Liver (tissue), 9 donors: Measurements from ENCODE around the gene SP100. TPM values are rescaled to one million over a fixed set of nuclear protein-coding genes. Genes with fewer than 3 reads are reported as not detected.
A peak's percentile ranks its signal among the peaks of the same experiment; 100 is the strongest.

Experiments used
- DNase-seq: peaks from one replicate; pipeline ENCODE4 v3.0.0-alpha.2; 2017; ENCODE audit warnings: low spot score
- H3K27ac ChIP-seq, 2 donors: one replicate each; pipeline ENCODE4 v1.7.0; 2013; ENCODE audit warnings: inconsistent platforms in 2 of 2, low read length in 2 of 2, control low read depth in 1 of 2, low read depth in 1 of 2, mild to moderate bottlenecking in 1 of 2
- H3K27me3 ChIP-seq, 4 donors: one replicate each; pipeline versions ENCODE4 v1.6.1 to v1.7.0; 2013; ENCODE audit warnings: low read length in 3 of 4, inconsistent platforms in 1 of 4, mild to moderate bottlenecking in 1 of 4, moderate library complexity in 1 of 4; ENCODE audit not compliant: control insufficient read depth in 4 of 4, insufficient read depth in 4 of 4
- H3K36me3 ChIP-seq, 4 donors: one replicate each; pipeline versions ENCODE4 v1.6.1 to v1.7.0; 2013; ENCODE audit warnings: low read length in 3 of 4, mild to moderate bottlenecking in 3 of 4, low read depth in 1 of 4, moderate library complexity in 1 of 4; ENCODE audit not compliant: control insufficient read depth in 4 of 4, insufficient read depth in 3 of 4
- H3K4me1 ChIP-seq, 4 donors: one replicate each; pipeline versions ENCODE4 v1.6.1 to v1.7.0; 2013; ENCODE audit warnings: low read length in 3 of 4, mild to moderate bottlenecking in 3 of 4, moderate library complexity in 1 of 4; ENCODE audit not compliant: control insufficient read depth in 4 of 4, insufficient read depth in 4 of 4
- H3K4me3 ChIP-seq, 3 donors: one replicate each; pipeline versions ENCODE4 v1.6.1 to v1.7.0; 2013; ENCODE audit warnings: low read length in 3 of 3, control low read depth in 1 of 3, low read depth in 1 of 3, mild to moderate bottlenecking in 1 of 3
- H3K9ac ChIP-seq, 2 donors: one replicate each; pipeline ENCODE4 v1.7.0; 2013; ENCODE audit warnings: low read length in 2 of 2, mild to moderate bottlenecking in 2 of 2, moderate library complexity in 2 of 2, control low read depth in 1 of 2, low read depth in 1 of 2
- H3K9me3 ChIP-seq, 4 donors: one replicate each; pipeline versions ENCODE4 v1.6.1 to v1.7.0; 2013; ENCODE audit warnings: low read length in 3 of 4; ENCODE audit not compliant: control insufficient read depth in 4 of 4
- EGR1 ChIP-seq, 2 donors: IDR thresholded peaks; 2 replicates each; pipeline ENCODE4 v1.6.1; 2016 to 2018; ENCODE audit warnings: antibody characterized with exemption in 2 of 2, low read depth in 2 of 2
- FOXA1 ChIP-seq: IDR thresholded peaks from 2 replicates; pipeline ENCODE4 v1.6.1; 2016; ENCODE audit warnings: antibody characterized with exemption
- FOXA2 ChIP-seq: IDR thresholded peaks from 2 replicates; pipeline ENCODE4 v1.6.1; 2016; ENCODE audit warnings: antibody characterized with exemption
- GABPA ChIP-seq, 2 donors: IDR thresholded peaks in 1 of 2; conservative IDR thresholded peaks in 1 of 2; 2 replicates each; pipeline ENCODE4 v1.6.1; 2016; ENCODE audit warnings: antibody characterized with exemption in 2 of 2, mild to moderate bottlenecking in 1 of 2, moderate library complexity in 1 of 2
- HNF4A ChIP-seq, 2 donors: conservative IDR thresholded peaks; 2 replicates each; pipeline ENCODE4 v1.6.1; 2016; ENCODE audit warnings: antibody characterized with exemption in 2 of 2, mild to moderate bottlenecking in 2 of 2
- HNF4G ChIP-seq: IDR thresholded peaks from 2 replicates; pipeline ENCODE4 v1.6.1; 2016; ENCODE audit warnings: antibody characterized with exemption
- JUND ChIP-seq, 2 donors: IDR thresholded peaks; 2 replicates each; pipeline ENCODE4 v1.6.1; 2016; ENCODE audit warnings: antibody characterized with exemption in 2 of 2
- MAX ChIP-seq: IDR thresholded peaks from 2 replicates; pipeline ENCODE4 v1.6.1; 2016; ENCODE audit warnings: antibody characterized with exemption
- NR2F2 ChIP-seq: IDR thresholded peaks from 2 replicates; pipeline ENCODE4 v1.6.1; 2016; ENCODE audit warnings: antibody characterized with exemption
- RAD21 ChIP-seq, 2 donors: IDR thresholded peaks; 2 replicates each; pipeline ENCODE4 v1.6.1; 2016; ENCODE audit warnings: antibody characterized with exemption in 2 of 2, mild to moderate bottlenecking in 2 of 2
- REST ChIP-seq: IDR thresholded peaks from 2 replicates; pipeline ENCODE4 v1.6.1; 2016; ENCODE audit warnings: antibody characterized with exemption, mild to moderate bottlenecking
- SP1 ChIP-seq: IDR thresholded peaks from 2 replicates; pipeline ENCODE4 v1.6.1; 2018; ENCODE audit warnings: antibody characterized with exemption, mild to moderate bottlenecking
- TAF1 ChIP-seq: conservative IDR thresholded peaks from 2 replicates; pipeline ENCODE4 v1.6.1; 2016; ENCODE audit warnings: antibody characterized with exemption, mild to moderate bottlenecking
- YY1 ChIP-seq: IDR thresholded peaks from 2 replicates; pipeline ENCODE4 v1.6.1; 2016; ENCODE audit warnings: antibody characterized with exemption, mild to moderate bottlenecking
- ZBTB33 ChIP-seq: IDR thresholded peaks from 2 replicates; pipeline ENCODE4 v1.6.1; 2016; ENCODE audit warnings: antibody characterized with exemption
- WGBS: extraction: QIAGEN DNeasy Blood & Tissue Kit; methylation state at CpG from one replicate; pipeline ENCODE4 v1.1.7; 2013; 5-methylcytosine and 5-hydroxymethylcytosine counted together
- polyA plus RNA-seq, 2 donors: library from polyadenylated mRNA; stranded (reverse) in 1 of 2; unstranded in 1 of 2; fragments of 200-250 nt in 1 of 2; fragments of >200 nt in 1 of 2; fragmentation: Nextera tagmentation in 1 of 2; extraction: Ambion mirVana in 1 of 2; gene quantifications; one replicate each; pipeline versions ENCODE4 v1.2.1 to v1.2.3, GENCODE V29; 2013 to 2015
- total RNA-seq, 2 donors: library from RNA; depleted of rRNA; stranded (reverse); fragments of >200 nt; gene quantifications; one replicate each; pipeline ENCODE4 v1.2.3, GENCODE V29; 2014
- TF ChIP-seq, protein P1 (sequence below): fragments of 150-350 bp; IDR thresholded peaks from 2 replicates; pipeline ENCODE4 v1.5.1; 2017; ENCODE audit warnings: improper control_type of control experiment, low read depth, low read length; ENCODE audit not compliant: missing input control
- donor health status: healthy.
- donor health status: healthy.
- donor health status: healthy.
- donor health status: healthy.
- donor health status: healthy.

The SP100 gene
- total and polyA plus RNA-seq, 4 donors = 21.9 to 45.5 (median 33.1) TPM

- Histone ChIP-seq H3K4me1 (no peaks in the 10 kb centered on the region), H3K4me3 (peak overlapping the region in 1 of 3 donors; percentile 26), H3K27me3 (no peaks in the 10 kb centered on the region), H3K9ac (no peak overlapping the region), H3K36me3 (peaks cover 6 to 33% (median 29%) of the 10 kb centered on the region in 4 donors), H3K27ac (no peak overlapping the region), H3K9me3 (peaks cover 0 to 18% (median 0%) of the 10 kb centered on the region in 4 donors)
- 32% methylated on average over 1 of the region's 1 CpG for WGBS
- DNase-seq = no peak
- TF ChIP-seq NR2F2 = no peak
- TF ChIP-seq HNF4A (conservative IDR thresholded peaks at IDR 0.05) = peak in 1 of 2 donors; percentile 17
- TF ChIP-seq SP1 = peak; percentile 8
- TF ChIP-seq RAD21 (IDR thresholded peaks at IDR 0.05) = peak in 1 of 2 donors; percentile 30
Observed at GRCh38 chr2:230492107-230492506, 76.1 kb downstream of the SP100 start.

GRCh38 chr2:230494980-230495379, 79.0 kb downstream of the SP100 start:
- peaks cover 0 to 8% (median 0%) of the 10 kb centered on the region in 4 donors for H3K9me3 ChIP-seq
- H3K4me3 ChIP-seq = no peak overlapping the region
- 86% methylated on average over 1 of the region's 1 CpG for WGBS
- H3K27me3 ChIP-seq = no peaks in the 10 kb centered on the region
- TF ChIP-seq HNF4G = no peak
- no peak for TF ChIP-seq REST
- TF ChIP-seq GABPA (IDR thresholded peaks at IDR 0.05 in 1 of 2, conservative IDR thresholded peaks at IDR 0.05 in 1 of 2) = no peak
- TF ChIP-seq RAD21 (IDR thresholded peaks at IDR 0.05) = peak in 1 of 2 donors; percentile 9
- TF ChIP-seq NR2F2 = no peak
- TF ChIP-seq JUND (IDR thresholded peaks at IDR 0.05) = no peak
- TF ChIP-seq YY1 = no peak
- H3K4me1 ChIP-seq = no peaks in the 10 kb centered on the region
- DNase-seq = no peak
- H3K9ac ChIP-seq = no peak overlapping the region
- H3K27ac ChIP-seq = no peak overlapping the region
- peaks cover 6 to 38% (median 31%) of the 10 kb centered on the region in 4 donors for H3K36me3 ChIP-seq

DNA sequence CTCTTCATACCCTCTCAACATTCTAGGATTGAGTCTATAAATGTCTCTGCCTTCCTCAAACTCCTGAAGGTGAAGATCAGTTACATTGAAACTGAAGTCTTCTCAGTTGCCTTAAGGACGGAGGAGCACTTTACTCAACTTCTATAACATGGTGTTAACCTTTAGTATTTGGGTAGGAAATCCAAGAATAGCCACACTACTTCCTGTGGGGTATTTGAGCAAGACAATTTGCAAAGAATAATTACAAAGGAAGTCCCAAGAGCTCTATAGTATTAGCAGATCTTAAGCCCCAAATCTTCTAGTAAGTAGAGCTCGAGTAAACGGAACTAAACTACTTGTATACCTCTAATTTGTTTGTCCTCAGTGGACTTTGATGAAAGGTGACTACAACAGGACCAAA, 80.9 kb downstream of the SP100 start:
- no peak overlapping the region for H3K4me3 ChIP-seq
- WGBS = 82% methylated on average over 3 of the region's 3 CpGs
- H3K9ac ChIP-seq = no peak overlapping the region
- H3K27ac ChIP-seq = no peak overlapping the region
- no peak for DNase-seq
- peaks cover 0 to 5% (median 0%) of the 10 kb centered on the region in 4 donors for H3K9me3 ChIP-seq
- no peaks in the 10 kb centered on the region for H3K27me3 ChIP-seq
- H3K4me1 ChIP-seq = no peaks in the 10 kb centered on the region
- H3K36me3 ChIP-seq = peaks cover 4 to 37% (median 29%) of the 10 kb centered on the region in 4 donors
- TF ChIP-seq GABPA (IDR thresholded peaks at IDR 0.05 in 1 of 2, conservative IDR thresholded peaks at IDR 0.05 in 1 of 2) (no peak), TAF1 (no peak), RAD21 (IDR thresholded peaks at IDR 0.05) (no peak), MAX (no peak), HNF4G (no peak), YY1 (no peak), FOXA1 (no peak), EGR1 (IDR thresholded peaks at IDR 0.05; ENCODE audit: low read depth in 2 of 2) (no peak), FOXA2 (no peak), ZBTB33 (no peak), REST (no peak), NR2F2 (no peak)
- TF ChIP-seq, protein P1, sequence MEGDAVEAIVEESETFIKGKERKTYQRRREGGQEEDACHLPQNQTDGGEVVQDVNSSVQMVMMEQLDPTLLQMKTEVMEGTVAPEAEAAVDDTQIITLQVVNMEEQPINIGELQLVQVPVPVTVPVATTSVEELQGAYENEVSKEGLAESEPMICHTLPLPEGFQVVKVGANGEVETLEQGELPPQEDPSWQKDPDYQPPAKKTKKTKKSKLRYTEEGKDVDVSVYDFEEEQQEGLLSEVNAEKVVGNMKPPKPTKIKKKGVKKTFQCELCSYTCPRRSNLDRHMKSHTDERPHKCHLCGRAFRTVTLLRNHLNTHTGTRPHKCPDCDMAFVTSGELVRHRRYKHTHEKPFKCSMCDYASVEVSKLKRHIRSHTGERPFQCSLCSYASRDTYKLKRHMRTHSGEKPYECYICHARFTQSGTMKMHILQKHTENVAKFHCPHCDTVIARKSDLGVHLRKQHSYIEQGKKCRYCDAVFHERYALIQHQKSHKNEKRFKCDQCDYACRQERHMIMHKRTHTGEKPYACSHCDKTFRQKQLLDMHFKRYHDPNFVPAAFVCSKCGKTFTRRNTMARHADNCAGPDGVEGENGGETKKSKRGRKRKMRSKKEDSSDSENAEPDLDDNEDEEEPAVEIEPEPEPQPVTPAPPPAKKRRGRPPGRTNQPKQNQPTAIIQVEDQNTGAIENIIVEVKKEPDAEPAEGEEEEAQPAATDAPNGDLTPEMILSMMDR = no peak
